ENCODE results near the gene RPL23. TPM values are rescaled to one million over a fixed set of nuclear protein-coding genes. Genes with fewer than 3 reads are reported as not detected.

Gene RPL23
- polyA plus RNA-seq, 1 of the 3 experiments (the other 2 are of a cell fraction): 2,658 TPM

GRCh38 chr17:38868817-38869525 is 15.4 kb upstream of the RPL23 start:
- Histone ChIP-seq H3K4me2 (peak overlapping the region; percentile 94), H3K79me2 (ENCODE audit: insufficient read depth) (peaks cover 41% of the 10 kb centered on the region), H3K27ac (ENCODE audit: low read depth in 2 of 2, low read length in 1 of 2) (peak overlapping the region; percentile 89 to 96), H3K4me3 (ENCODE audit: low read depth in 2 of 2, low read length in 1 of 2) (peak overlapping the region; percentile 94 to 97), H3K9me2 (no peaks in the 10 kb centered on the region), H3K9ac (peak overlapping the region; percentile 96), H3K36me3 (replicated peaks in 1 of 2; ENCODE audit: control insufficient read depth in 1 of 2, insufficient read depth in 2 of 2, low read length in 1 of 2) (peaks cover 6 to 11% of the 10 kb centered on the region in 2 experiments), H3K4me1 (ENCODE audit: control insufficient read depth in 1 of 2, insufficient read depth in 2 of 2, low read depth in 1 of 2, low read length in 1 of 2) (peaks cover 19 to 28% of the 10 kb centered on the region in 2 experiments; a peak in 3 of 4 replicates), H3F3A (replicated peaks; ENCODE audit: insufficient read depth) (peaks cover 30% of the 10 kb centered on the region), H4K20me1 (ENCODE audit: insufficient read depth) (peaks cover 28% of the 10 kb centered on the region), H3K9me3 (no peaks in the 10 kb centered on the region), H2AFZ (ENCODE audit: low read depth) (peak overlapping the region; percentile 88), H3K27me3 (ENCODE audit: insufficient read depth) (no peaks in the 10 kb centered on the region)
- peak; percentile 56 for TF ChIP-seq CHD2 (IDR thresholded peaks at IDR 0.05; ENCODE audit: low read length, partially characterized antibody)
- no peak for TF ChIP-seq EZH2phosphoT487 (IDR thresholded peaks at IDR 0.05; ENCODE audit: borderline replicate concordance, low read depth)
- TF ChIP-seq TAF1 (IDR thresholded peaks at IDR 0.05; ENCODE audit: borderline replicate concordance, low read depth, low read length): no peak; the same call in 1 of the 2 replicates
- TF ChIP-seq RCOR1 (IDR thresholded peaks at IDR 0.05; ENCODE audit: low read length): peak; percentile 62; the same call in 1 of the 2 replicates
- peak in 1 of 2 experiments; percentile 11; a peak in 2 of 4 replicates for TF ChIP-seq EP300 (IDR thresholded peaks at IDR 0.05; ENCODE audit: borderline replicate concordance in 1 of 2, low read depth in 1 of 2, low read length in 1 of 2)
- TF ChIP-seq, protein P1, sequence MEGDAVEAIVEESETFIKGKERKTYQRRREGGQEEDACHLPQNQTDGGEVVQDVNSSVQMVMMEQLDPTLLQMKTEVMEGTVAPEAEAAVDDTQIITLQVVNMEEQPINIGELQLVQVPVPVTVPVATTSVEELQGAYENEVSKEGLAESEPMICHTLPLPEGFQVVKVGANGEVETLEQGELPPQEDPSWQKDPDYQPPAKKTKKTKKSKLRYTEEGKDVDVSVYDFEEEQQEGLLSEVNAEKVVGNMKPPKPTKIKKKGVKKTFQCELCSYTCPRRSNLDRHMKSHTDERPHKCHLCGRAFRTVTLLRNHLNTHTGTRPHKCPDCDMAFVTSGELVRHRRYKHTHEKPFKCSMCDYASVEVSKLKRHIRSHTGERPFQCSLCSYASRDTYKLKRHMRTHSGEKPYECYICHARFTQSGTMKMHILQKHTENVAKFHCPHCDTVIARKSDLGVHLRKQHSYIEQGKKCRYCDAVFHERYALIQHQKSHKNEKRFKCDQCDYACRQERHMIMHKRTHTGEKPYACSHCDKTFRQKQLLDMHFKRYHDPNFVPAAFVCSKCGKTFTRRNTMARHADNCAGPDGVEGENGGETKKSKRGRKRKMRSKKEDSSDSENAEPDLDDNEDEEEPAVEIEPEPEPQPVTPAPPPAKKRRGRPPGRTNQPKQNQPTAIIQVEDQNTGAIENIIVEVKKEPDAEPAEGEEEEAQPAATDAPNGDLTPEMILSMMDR (IDR thresholded peaks at IDR 0.05): peak; percentile 52
- peak; percentile 81 for TF ChIP-seq TCF12 (IDR thresholded peaks at IDR 0.05)
- peak; percentile 72 for TF ChIP-seq FOSL2 (IDR thresholded peaks at IDR 0.05; ENCODE audit: borderline replicate concordance, low read depth)
- TF ChIP-seq REST (IDR thresholded peaks at IDR 0.05; ENCODE audit: low read depth, low read length): 0 out of 2 replicates have a peak, but pooled peaks have one; percentile 48
- TF ChIP-seq RAD21 (IDR thresholded peaks at IDR 0.05; ENCODE audit: low read length): 0 out of 2 replicates have a peak, but pooled peaks have one; percentile 0
- TF ChIP-seq, protein P2, sequence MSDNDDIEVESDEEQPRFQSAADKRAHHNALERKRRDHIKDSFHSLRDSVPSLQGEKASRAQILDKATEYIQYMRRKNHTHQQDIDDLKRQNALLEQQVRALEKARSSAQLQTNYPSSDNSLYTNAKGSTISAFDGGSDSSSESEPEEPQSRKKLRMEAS (IDR thresholded peaks at IDR 0.05; ENCODE audit: low read depth): no peak
- TF ChIP-seq TEAD4 (IDR thresholded peaks at IDR 0.05; ENCODE audit: borderline replicate concordance, insufficient read depth): peak; percentile 85
- peak; percentile 1; the same call in 1 of the 2 replicates for TF ChIP-seq POLR2AphosphoS5 (IDR thresholded peaks at IDR 0.05; ENCODE audit: low read depth, low read length)
- no peak for TF ChIP-seq FOXM1 (IDR thresholded peaks at IDR 0.05; ENCODE audit: low read depth)
- no peak for TF ChIP-seq ELF1 (IDR thresholded peaks at IDR 0.05)
- CTCF ChIA-PET: interaction anchor here (0.6 to 3.8 kb wide), 10 partner anchors 11 to 707 kb away, joined by 3 to 16 read pairs (median 3); partner anchors contain the start of gene LASP1NB
- WGBS (ENCODE audit: low lambda C conversion rate): 8% methylated on average over 26 of the region's 26 CpGs
- DNase-seq: peak; percentile 64
- POLR2A ChIA-PET: interaction anchor here (0.6 to 3.8 kb wide), 12 partner anchors 15 to 1071 kb away, joined by 3 to 41 read pairs (median 4); partner anchors contain the start of genes CWC25, LASP1NB, PIP4K2B and RPL19
